Adrenal gland (tissue), 12 donors: ENCODE results near the gene CDX4. TPM values are rescaled to one million over a fixed set of nuclear protein-coding genes. Genes with fewer than 3 reads are reported as not detected.
"Not testable (repeated sequence)": the region's sequence is repeated elsewhere in the genome, so short reads cannot be mapped to it uniquely, and the experiment has no call there.

ENCODE experiments used
- DNase-seq, 7 donors: peaks; one replicate each; pipeline ENCODE4 v3.0.0-alpha.2; 2019 to 2020
- H3K27ac ChIP-seq, 5 donors: fragments of 200-600 bp; sonication (generic) in 4 of 5; 1 replicate in 3 of 5; 2 replicates in 2 of 5; pipeline versions ENCODE4 v1.5.1 to v1.8.0; 2016 to 2020; ENCODE audit warnings: mild to moderate bottlenecking in 1 of 5
- H3K27me3 ChIP-seq: fragments of 200-600 bp; 2 replicates; pipeline ENCODE4 v1.8.0; 2021
- H3K36me3 ChIP-seq, 2 donors: fragments of 200-600 bp; replicated peaks in 1 of 2; 1 replicate in 1 of 2; 2 replicates in 1 of 2; pipeline versions ENCODE4 v1.5.1 to v1.8.0; 2018 to 2022
- H3K4me1 ChIP-seq, 2 donors: fragments of 200-600 bp; replicated peaks in 1 of 2; 1 replicate in 1 of 2; 2 replicates in 1 of 2; pipeline versions ENCODE4 v1.5.1 to v1.8.0; 2018 to 2021
- H3K4me3 ChIP-seq, 4 donors: fragments of 200-600 bp; sonication (generic) in 3 of 4; one replicate each; pipeline ENCODE4 v1.5.1; 2016 to 2018
- H3K9me3 ChIP-seq, 3 donors: fragments of 200-600 bp; sonication (generic) in 1 of 3; replicated peaks in 1 of 3; 1 replicate in 2 of 3; 2 replicates in 1 of 3; pipeline versions ENCODE4 v1.5.1 to v1.8.0; 2016 to 2021
- CTCF ChIP-seq, 6 experiments: fragments of 450-650 bp in 4 of 6; fragments of 200-600 bp in 2 of 6; sonication (generic) in 1 of 6; IDR thresholded peaks; 1 replicate in 5 of 6; 2 replicates in 1 of 6; pipeline versions ENCODE4 v1.5.1 to v1.8.0; 2016 to 2021; ENCODE audit warnings: antibody characterized with exemption in 6 of 6, mild to moderate bottlenecking in 2 of 6, moderate library complexity in 1 of 6
- POLR2A ChIP-seq, 2 donors: fragments of 450-650 bp; IDR thresholded peaks; one replicate each; pipeline ENCODE4 v1.6.1; 2017; ENCODE audit warnings: antibody characterized with exemption in 2 of 2, mild to moderate bottlenecking in 2 of 2, moderate library complexity in 1 of 2
- WGBS, 4 donors: extraction: QIAGEN DNeasy Blood & Tissue Kit in 2 of 4; methylation state at CpG; one replicate each; pipeline versions ENCODE4 v1.1.5 to v1.1.7; 2013 to 2017; 5-methylcytosine and 5-hydroxymethylcytosine counted together
- intact Hi-C, 2 donors: fragments of 100-400 bp; cut with DNase I; formaldehyde crosslinking; loops; one replicate each; pipeline versions ENCODE4 v1.14.1 to v1.15.0; 2022 to 2023
- polyA plus RNA-seq, 3 donors: library from polyadenylated mRNA; stranded (reverse); fragments of 200-250 nt in 2 of 3; fragments of 350-450 nt in 1 of 3; fragmentation: Illumina TruSeq in 1 of 3; extraction: RNeasy Lipid Tissue Mini Kit (QIAGEN cat#74804) in 1 of 3; gene quantifications; one replicate each; pipeline ENCODE4 v1.2.3, GENCODE V29; 2013 to 2014
- small RNA-seq, 2 donors: library from RNA; depleted of rRNA; stranded (forward); fragments of <200 nt; gene quantifications; one replicate each; pipeline ENCODE3, GENCODE V24; 2016
- total RNA-seq, 9 donors: library from RNA; depleted of rRNA in 4 of 9; stranded (reverse); fragments of >200 nt in 4 of 9; fragments of 120-200 nt in 1 of 9; fragmentation: NEBNext Ultra II Directional in 1 of 9; extraction: Animal tissue kit (Norgen Biotek cat#: 25700) in 1 of 9; gene quantifications; one replicate each; pipeline versions ENCODE4 v1.1.0 to v1.2.4, GENCODE V29; 2013 to 2023
- donor health status: healthy with polysubstance abuse.
- donor health status: Bipolar disorder and iron deficiency.
- donor health status: DM: yes; HTN: yes; CAD: no.
- donor health status: DM: no; HTN: no; CAD: no.
- donor health status: DM: no; HTN: no; CAD: no.
- donor health status: DM: yes; HTN: yes; CAD: no.

Gene CDX4
- total and polyA plus RNA-seq, 12 donors = not detected

- no peak for DNase-seq
- Histone ChIP-seq H3K27me3 (no peaks in the 10 kb centered on the region), H3K27ac (no peak overlapping the region), H3K9me3 (no peaks in the 10 kb centered on the region), H3K4me1 (no peaks in the 10 kb centered on the region), H3K4me3 (no peak overlapping the region), H3K36me3 (no peaks in the 10 kb centered on the region)
- intact Hi-C loops = no loop called here
- WGBS, 4 donors = 63 to 73% (median 70%) methylated on average over 3 of the region's 3 CpGs
- no peak for TF ChIP-seq CTCF (IDR thresholded peaks at IDR 0.05)
- no peak for TF ChIP-seq POLR2A (IDR thresholded peaks at IDR 0.05)
Measured at GRCh38 chrX:73490661-73491060, 43.8 kb downstream of the CDX4 start.

GRCh38 chrX:73492178-73492577, 45.3 kb downstream of the CDX4 start:
- H3K4me1 ChIP-seq, intact Hi-C loops, H3K4me3 ChIP-seq, H3K27ac ChIP-seq, H3K27me3 ChIP-seq, DNase-seq, H3K9me3 ChIP-seq, H3K36me3 ChIP-seq: not testable (repeated sequence)
- 75 to 88% (median 83%) methylated on average over 3 to 4 of the region's 4 CpGs for WGBS, 4 donors

Small RNAs within 50 kb of the gene (small RNA-seq; reads per million reads assigned to genes)
- gene MORF4L1P6 (0 reads per million in 2 donors), gene RNU6-1044P (0 reads per million in 2 donors)

Other genes starting within 250 kb of the CDX4 start
- gene NAP1L2, start 232.2 kb upstream of the CDX4 start, total RNA-seq = 1 to 10 TPM; 1.3 to 6.8 (median 3.4) TPM
- gene NAP1L2, start 232.2 kb upstream of the CDX4 start, polyA plus RNA-seq = 1 to 10 TPM; 2.6 to 9.7 (median 3.3) TPM
- gene CHIC1, start 116.1 kb downstream of the CDX4 start, total RNA-seq = 10 to 100 TPM; 10.9 to 34.5 (median 19.4) TPM
- gene CHIC1, start 116.1 kb downstream of the CDX4 start, polyA plus RNA-seq = 10 to 100 TPM in 1 of 3 donors, 1 to 10 TPM in 2; 4.5 to 12.9 (median 5.3) TPM